H1 (cell line): ENCODE data around the gene DIPK2A. TPM values are rescaled to one million over a fixed set of nuclear protein-coding genes. Genes with fewer than 3 reads are reported as not detected.

Experiments
- CBX5 ChIP-seq: fragments of 300-800, 300-1000 bp; sonication (generic); IDR thresholded peaks from 2 replicates; pipeline ENCODE4 v1.7.1; 2016; ENCODE audit warnings: antibody characterized with exemption, low read length, low read depth
- CTCF ChIP-seq, 3 experiments: IDR thresholded peaks; 1 replicate in 2 of 3; 2 replicates in 1 of 3; pipeline versions ENCODE4 v1.5.1 to v1.6.1; 2011; ENCODE audit warnings: low read length in 3 of 3, mild to moderate bottlenecking in 3 of 3, inconsistent platforms in 2 of 3, low read depth in 1 of 3, moderate library complexity in 1 of 3; ENCODE audit not compliant: insufficient read depth in 1 of 3; ENCODE audit errors: control extremely low read depth in 1 of 3
- RFX5 ChIP-seq: IDR thresholded peaks from 2 replicates; pipeline ENCODE4 v1.6.1; 2011; ENCODE audit warnings: low read depth, low read length, improper control_type of control experiment, borderline replicate concordance
- TCF12 ChIP-seq: IDR thresholded peaks from 2 replicates; pipeline ENCODE4 v1.6.1; 2011; ENCODE audit warnings: low read depth, mild to moderate bottlenecking, low read length
- TEAD4 ChIP-seq: IDR thresholded peaks from 2 replicates; pipeline ENCODE4 v1.6.1; 2012; ENCODE audit warnings: low read depth, low read length, inconsistent platforms, mixed read lengths
- polyA plus RNA-seq, 7 experiments: library from polyadenylated mRNA; depleted of rRNA in 3 of 7; stranded (reverse) in 5 of 7; unstranded in 2 of 7; fragments of >200 nt in 5 of 7; fragments of 200-250 nt in 2 of 7; gene quantifications; 1 replicate in 5 of 7; 2 replicates in 1 of 7; 4 replicates in 1 of 7; pipeline versions ENCODE4 v1.2.1 to v1.2.3, GENCODE V29; 2011 to 2013; ENCODE audit warnings: missing spikeins in 2 of 7, mixed read lengths in 2 of 7
- total RNA-seq: library from RNA; stranded (reverse); fragmentation: NEBNext Ultra II Directional; extraction: Animal tissue kit (Norgen Biotek cat#: 25700); gene quantifications from 2 replicates; pipeline ENCODE4 v1.2.1, GENCODE V29; 2021

DIPK2A gene
- total and polyA plus RNA-seq, 2 of the 8 experiments (the other 6 are each of a cell fraction or from before 2014, with no cell fraction given), result 18.4 to 28.7 TPM

GRCh38 chr3:143979813-143980212 lies 8.2 kb downstream of the DIPK2A start (continued):
- TF ChIP-seq CTCF (IDR thresholded peaks at IDR 0.05; ENCODE audit: control extremely low read depth in 1 of 3, insufficient read depth in 1 of 3, low read depth in 1 of 3, low read length in 3 of 3), result no peak
- no peak for TF ChIP-seq CBX5
- TF ChIP-seq RFX5, result no peak
- no peak for TF ChIP-seq TEAD4
- no peak for TF ChIP-seq TCF12
